DND-41 (cell line): ENCODE data around the gene STAG1.

ENCODE experiments used
- CTCF ChIP-seq: IDR thresholded peaks from 2 replicates; pipeline ENCODE4 v1.5.1; 2012; ENCODE audit warnings: borderline replicate concordance, low read length, moderate library complexity, mild to moderate bottlenecking; ENCODE audit not compliant: poor library complexity, severe bottlenecking; ENCODE audit errors: extremely low read depth
- EZH2 ChIP-seq: IDR thresholded peaks from 3 replicates; pipeline ENCODE4 v1.6.1; 2012; ENCODE audit warnings: borderline replicate concordance, low read depth, mild to moderate bottlenecking, moderate library complexity, low read length, inconsistent platforms; ENCODE audit not compliant: severe bottlenecking

- TF ChIP-seq CTCF (no peak), EZH2 (no peak)
Observed at GRCh38 chr3:136645915-136646314, 106.3 kb downstream of the STAG1 start.
